Prostate gland (tissue), 2 donors: Measurements from ENCODE around the gene SCOC.

Source experiments
- POLR2A ChIP-seq: fragments of 450-650 bp; IDR thresholded peaks from one replicate; pipeline ENCODE4 v1.6.1; 2016; ENCODE audit warnings: antibody characterized with exemption, mild to moderate bottlenecking
- POLR2AphosphoS5 ChIP-seq: sonication (generic); formaldehyde crosslinking; IDR thresholded peaks from one replicate; pipeline ENCODE4 v1.6.1; 2017; ENCODE audit warnings: antibody characterized with exemption
- TF ChIP-seq, protein P1 (sequence below), 4 experiments: fragments of 200-600 bp in 2 of 4; fragments of 450-650 bp in 2 of 4; sonication (generic) in 2 of 4; IDR thresholded peaks; 1 replicate in 3 of 4; 2 replicates in 1 of 4; pipeline ENCODE4 v1.5.1; 2016 to 2019; ENCODE audit warnings: antibody characterized with exemption in 4 of 4, mild to moderate bottlenecking in 2 of 4, moderate library complexity in 2 of 4

- TF ChIP-seq, protein P1, sequence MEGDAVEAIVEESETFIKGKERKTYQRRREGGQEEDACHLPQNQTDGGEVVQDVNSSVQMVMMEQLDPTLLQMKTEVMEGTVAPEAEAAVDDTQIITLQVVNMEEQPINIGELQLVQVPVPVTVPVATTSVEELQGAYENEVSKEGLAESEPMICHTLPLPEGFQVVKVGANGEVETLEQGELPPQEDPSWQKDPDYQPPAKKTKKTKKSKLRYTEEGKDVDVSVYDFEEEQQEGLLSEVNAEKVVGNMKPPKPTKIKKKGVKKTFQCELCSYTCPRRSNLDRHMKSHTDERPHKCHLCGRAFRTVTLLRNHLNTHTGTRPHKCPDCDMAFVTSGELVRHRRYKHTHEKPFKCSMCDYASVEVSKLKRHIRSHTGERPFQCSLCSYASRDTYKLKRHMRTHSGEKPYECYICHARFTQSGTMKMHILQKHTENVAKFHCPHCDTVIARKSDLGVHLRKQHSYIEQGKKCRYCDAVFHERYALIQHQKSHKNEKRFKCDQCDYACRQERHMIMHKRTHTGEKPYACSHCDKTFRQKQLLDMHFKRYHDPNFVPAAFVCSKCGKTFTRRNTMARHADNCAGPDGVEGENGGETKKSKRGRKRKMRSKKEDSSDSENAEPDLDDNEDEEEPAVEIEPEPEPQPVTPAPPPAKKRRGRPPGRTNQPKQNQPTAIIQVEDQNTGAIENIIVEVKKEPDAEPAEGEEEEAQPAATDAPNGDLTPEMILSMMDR (IDR thresholded peaks at IDR 0.05), result no peak
- TF ChIP-seq POLR2AphosphoS5, result no peak
- TF ChIP-seq POLR2A, result no peak
Measured at GRCh38 chr4:140355288-140355687, 18.2 kb upstream of the SCOC start.
